ENCODE measurements around the gene AMPD3. TPM values are rescaled to one million over a fixed set of nuclear protein-coding genes. Genes with fewer than 3 reads are reported as not detected.

Gene AMPD3
- total RNA-seq, 1 donor from 2014 or later, result 3.0 TPM

GRCh38 chr11:10498426-10499250, 43.6 kb downstream of the AMPD3 start:
- no peak overlapping the region for H3K27ac ChIP-seq
- Mint-ChIP-seq H3K9me3 (peaks cover 6% of the 10 kb centered on the region), H3K36me3 (peaks cover 8% of the 10 kb centered on the region), H3K27ac (no peak overlapping the region), H3K4me3 (no peak overlapping the region), H3K4me1 (peaks cover 17% of the 10 kb centered on the region), H3K27me3 (ENCODE audit: insufficient read depth, low read depth) (peaks cover 2% of the 10 kb centered on the region)
- no peaks in the 10 kb centered on the region for H3K36me3 ChIP-seq
- DNase-seq (ENCODE audit: low spot score), result no peak
- no peaks in the 10 kb centered on the region for H3K9me3 ChIP-seq (ENCODE audit: low read depth)
- H3K4me1 ChIP-seq, result no peaks in the 10 kb centered on the region
- no peaks in the 10 kb centered on the region for H3F3A ChIP-seq (ENCODE audit: low read depth)
- H3K27me3 ChIP-seq, result no peaks in the 10 kb centered on the region
- H4K20me1 ChIP-seq (ENCODE audit: low read depth), result no peaks in the 10 kb centered on the region
- H3K4me3 ChIP-seq, result no peak overlapping the region
- no peak overlapping the region for H3K4me2 ChIP-seq
- TF ChIP-seq CTCF (IDR thresholded peaks at IDR 0.05) (no peak), EZH2 (IDR thresholded peaks at IDR 0.05) (no peak), EZH2phosphoT487 (IDR thresholded peaks at IDR 0.05) (no peak)
- no peak overlapping the region for H2AFZ ChIP-seq (replicated peaks)
- no peak overlapping the region for H3K9ac ChIP-seq
- no peaks in the 10 kb centered on the region for H3K79me2 ChIP-seq (ENCODE audit: low read depth)

GRCh38 chr11:10499452-10499851, 44.4 kb downstream of the AMPD3 start:
- Mint-ChIP-seq H3K4me1 (peaks cover 26% of the 10 kb centered on the region), H3K27ac (peak overlapping the region; percentile 50), H3K9me3 (peaks cover 2% of the 10 kb centered on the region), H3K36me3 (peaks cover 3% of the 10 kb centered on the region), H3K27me3 (ENCODE audit: insufficient read depth, low read depth) (no peaks in the 10 kb centered on the region), H3K4me3 (no peak overlapping the region)
- Histone ChIP-seq H3F3A (ENCODE audit: low read depth) (no peaks in the 10 kb centered on the region), H3K27ac (no peak overlapping the region), H2AFZ (replicated peaks) (no peak overlapping the region), H3K9me3 (ENCODE audit: low read depth) (no peaks in the 10 kb centered on the region), H3K36me3 (no peaks in the 10 kb centered on the region), H3K79me2 (ENCODE audit: low read depth) (no peaks in the 10 kb centered on the region), H3K27me3 (no peaks in the 10 kb centered on the region), H3K4me2 (no peak overlapping the region), H3K4me3 (no peak overlapping the region), H4K20me1 (ENCODE audit: low read depth) (no peaks in the 10 kb centered on the region), H3K4me1 (no peaks in the 10 kb centered on the region), H3K9ac (no peak overlapping the region)
- TF ChIP-seq CTCF (IDR thresholded peaks at IDR 0.05), result no peak
- no peak for TF ChIP-seq EZH2phosphoT487 (IDR thresholded peaks at IDR 0.05)
- no peak for TF ChIP-seq EZH2 (IDR thresholded peaks at IDR 0.05)
- DNase-seq (ENCODE audit: low spot score), result no peak

GRCh38 chr11:10499874-10500601, 45.0 kb downstream of the AMPD3 start:
- Histone ChIP-seq H4K20me1 (ENCODE audit: low read depth) (no peaks in the 10 kb centered on the region), H3K9me3 (ENCODE audit: low read depth) (no peaks in the 10 kb centered on the region), H3K27ac (no peak overlapping the region), H3K4me2 (no peak overlapping the region), H3K79me2 (ENCODE audit: low read depth) (no peaks in the 10 kb centered on the region), H3K4me1 (peaks cover 1% of the 10 kb centered on the region), H3F3A (ENCODE audit: low read depth) (no peaks in the 10 kb centered on the region), H3K9ac (no peak overlapping the region), H3K27me3 (no peaks in the 10 kb centered on the region), H3K36me3 (no peaks in the 10 kb centered on the region), H2AFZ (replicated peaks) (no peak overlapping the region), H3K4me3 (no peak overlapping the region)
- H3K4me1 Mint-ChIP-seq, result peaks cover 31% of the 10 kb centered on the region
- H3K27ac Mint-ChIP-seq, result no peak overlapping the region
- no peak overlapping the region for H3K4me3 Mint-ChIP-seq
- peaks cover 2% of the 10 kb centered on the region for H3K36me3 Mint-ChIP-seq
- no peak for TF ChIP-seq EZH2 (IDR thresholded peaks at IDR 0.05)
- no peak for TF ChIP-seq CTCF (IDR thresholded peaks at IDR 0.05)
- no peak for TF ChIP-seq EZH2phosphoT487 (IDR thresholded peaks at IDR 0.05)
- no peaks in the 10 kb centered on the region for H3K27me3 Mint-ChIP-seq (ENCODE audit: insufficient read depth, low read depth)
- peaks cover 2% of the 10 kb centered on the region for H3K9me3 Mint-ChIP-seq
- DNase-seq (ENCODE audit: low spot score), result no peak

Data from neural progenitor cell (in vitro differentiated cells).